Measurements from ENCODE around the gene TRMT1.

The TRMT1 gene

DNA sequence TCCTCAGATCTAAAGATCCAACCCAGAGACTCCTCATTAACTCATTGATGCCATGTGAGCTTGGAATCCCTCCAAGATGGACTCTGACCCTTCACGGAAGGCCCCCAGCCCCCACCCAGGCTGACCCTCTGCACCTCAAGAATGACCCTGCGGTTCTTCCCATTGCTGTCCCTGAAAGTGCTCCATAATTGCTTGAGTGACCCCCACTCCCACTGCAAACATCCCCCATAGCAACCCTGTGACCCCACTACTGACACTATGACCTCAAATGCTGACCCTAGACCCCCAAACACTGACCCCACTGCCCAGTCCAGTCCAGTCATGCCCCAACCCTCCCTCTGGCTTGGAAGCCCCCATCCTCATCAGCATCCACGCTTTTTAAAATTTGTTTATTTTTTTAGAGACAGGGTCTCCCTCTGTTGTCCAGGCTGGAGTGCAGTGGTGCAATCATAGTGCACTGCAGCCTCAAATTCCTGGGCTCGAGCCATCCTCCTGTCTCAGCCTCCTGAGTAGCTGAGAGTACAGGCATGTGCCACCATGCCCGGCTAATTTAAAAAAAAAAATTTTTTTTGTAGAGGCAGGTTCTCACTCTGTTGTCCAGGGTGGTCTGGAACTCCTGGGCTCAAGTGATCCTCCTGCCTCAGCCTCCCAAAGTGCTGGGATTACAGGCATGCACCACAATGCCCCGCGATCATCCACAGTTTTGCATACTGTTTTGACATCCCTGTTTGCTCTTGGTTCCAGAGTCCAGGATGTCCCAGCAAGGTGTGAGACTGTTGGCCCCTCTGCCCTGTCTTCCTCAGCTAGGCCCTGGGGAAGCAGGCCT, 14.7 kb downstream of the TRMT1 start:
- no peak for DNase-seq

DNA sequence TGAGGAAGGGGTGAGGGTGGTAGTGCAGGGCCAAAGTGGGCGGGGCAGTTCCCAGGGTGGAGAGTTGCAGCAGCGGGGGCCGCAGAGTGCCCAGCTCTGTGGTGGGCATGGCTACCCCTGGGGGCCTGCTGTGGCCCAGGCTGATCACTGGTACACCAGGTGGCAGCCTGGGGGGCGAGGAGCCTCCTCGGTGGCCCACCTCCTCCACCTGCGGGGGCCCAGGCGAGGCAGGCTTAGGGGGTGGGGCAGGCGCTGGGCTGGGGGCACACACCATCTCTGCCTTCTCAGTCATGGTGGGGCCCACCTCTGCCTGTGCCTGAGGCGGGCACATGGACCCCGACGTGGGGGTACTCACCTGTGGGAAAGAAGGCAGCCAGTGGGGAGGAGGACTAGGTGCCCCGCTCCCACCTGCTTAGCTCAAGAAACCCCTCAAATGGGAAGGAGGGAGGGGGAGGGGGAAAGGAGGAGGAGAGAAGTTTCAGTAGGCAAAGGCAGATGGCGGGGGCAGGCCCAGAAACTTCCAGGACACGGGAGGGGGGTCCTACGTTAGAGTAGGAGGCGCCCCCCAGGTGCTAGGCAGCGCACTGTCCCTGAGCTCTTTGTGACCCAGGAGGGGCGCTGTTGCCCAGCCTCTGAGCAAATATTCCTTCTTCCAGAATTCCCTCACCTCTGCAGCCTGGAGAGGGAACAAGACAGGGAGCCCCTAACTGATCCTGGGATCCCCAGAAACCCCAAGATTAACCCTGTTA, 15.5 kb downstream of the TRMT1 start:
- no peak for DNase-seq

DNA sequence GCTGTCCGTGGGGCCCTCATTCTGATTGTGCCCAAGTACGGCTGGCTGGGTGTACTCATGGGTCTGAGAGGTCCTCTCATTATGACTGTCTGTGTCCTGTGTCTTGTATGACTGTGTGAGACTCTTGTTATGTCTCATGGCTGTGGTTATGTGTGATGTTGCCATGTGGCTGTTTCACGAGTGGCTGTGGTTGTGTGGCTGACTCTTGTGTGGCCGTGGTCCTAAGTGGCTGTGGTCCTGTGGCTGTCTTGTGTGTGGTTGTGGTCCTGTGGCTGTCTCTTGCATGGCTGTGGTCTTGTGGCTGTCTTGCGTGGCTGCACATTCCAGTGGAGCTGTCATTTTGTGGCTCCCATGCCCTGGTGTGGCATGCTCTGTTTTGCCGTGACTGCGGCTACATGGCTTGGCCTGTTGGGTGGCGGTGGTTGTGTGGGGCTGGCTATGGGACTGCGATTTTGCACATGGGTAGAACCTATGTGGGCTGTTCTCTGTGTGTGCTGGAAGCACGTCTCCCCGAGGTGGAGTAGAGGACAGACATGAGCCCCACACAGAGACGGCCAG, 16.4 kb downstream of the TRMT1 start:
- DNase-seq: no peak

DNA sequence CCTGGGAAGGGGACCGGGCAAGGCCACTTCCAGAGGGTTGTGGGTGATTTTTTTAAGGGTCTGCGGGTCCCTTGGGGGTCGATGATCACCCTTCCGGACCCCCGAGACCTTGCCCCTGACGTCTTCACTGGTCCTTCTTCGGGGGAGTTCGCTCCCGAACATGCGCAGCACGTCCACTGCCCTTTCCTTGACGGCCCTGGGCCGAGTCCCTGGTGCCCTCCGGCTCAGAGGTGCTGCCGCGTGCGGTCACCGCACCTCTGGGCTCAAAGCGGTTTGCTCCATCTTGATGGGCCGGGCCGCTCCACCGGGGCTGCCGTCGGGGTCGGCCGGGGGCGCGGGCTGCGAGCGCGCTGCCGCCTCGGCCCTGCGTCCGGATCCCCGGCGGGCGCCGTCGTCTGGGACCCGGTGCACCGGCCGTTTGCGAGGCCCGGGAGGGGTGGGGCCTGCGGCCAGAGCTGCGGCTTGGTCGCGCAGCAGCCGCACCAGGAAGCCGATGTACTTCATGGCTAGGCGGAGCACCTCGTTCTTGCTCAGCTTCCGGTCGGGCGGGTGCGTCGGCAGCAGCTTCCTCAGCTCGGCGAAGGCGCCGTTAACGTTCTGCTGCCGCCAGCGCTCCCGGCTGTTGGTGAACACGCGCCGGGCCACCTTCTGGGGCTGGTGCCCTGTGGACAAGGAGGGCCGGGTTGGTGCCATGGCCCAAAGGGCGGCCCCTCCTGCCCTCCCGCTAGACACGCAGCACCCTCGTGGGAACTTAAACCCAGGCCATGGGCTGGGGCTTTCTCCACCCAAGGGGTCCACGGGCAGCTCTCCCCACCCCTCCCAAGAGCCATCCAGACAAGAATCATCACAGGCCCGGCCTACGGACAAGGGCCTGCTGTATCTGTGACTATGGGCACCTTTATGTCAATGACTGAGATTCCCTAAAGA, 17.2 kb downstream of the TRMT1 start:
- DNase-seq: no peak

DNA sequence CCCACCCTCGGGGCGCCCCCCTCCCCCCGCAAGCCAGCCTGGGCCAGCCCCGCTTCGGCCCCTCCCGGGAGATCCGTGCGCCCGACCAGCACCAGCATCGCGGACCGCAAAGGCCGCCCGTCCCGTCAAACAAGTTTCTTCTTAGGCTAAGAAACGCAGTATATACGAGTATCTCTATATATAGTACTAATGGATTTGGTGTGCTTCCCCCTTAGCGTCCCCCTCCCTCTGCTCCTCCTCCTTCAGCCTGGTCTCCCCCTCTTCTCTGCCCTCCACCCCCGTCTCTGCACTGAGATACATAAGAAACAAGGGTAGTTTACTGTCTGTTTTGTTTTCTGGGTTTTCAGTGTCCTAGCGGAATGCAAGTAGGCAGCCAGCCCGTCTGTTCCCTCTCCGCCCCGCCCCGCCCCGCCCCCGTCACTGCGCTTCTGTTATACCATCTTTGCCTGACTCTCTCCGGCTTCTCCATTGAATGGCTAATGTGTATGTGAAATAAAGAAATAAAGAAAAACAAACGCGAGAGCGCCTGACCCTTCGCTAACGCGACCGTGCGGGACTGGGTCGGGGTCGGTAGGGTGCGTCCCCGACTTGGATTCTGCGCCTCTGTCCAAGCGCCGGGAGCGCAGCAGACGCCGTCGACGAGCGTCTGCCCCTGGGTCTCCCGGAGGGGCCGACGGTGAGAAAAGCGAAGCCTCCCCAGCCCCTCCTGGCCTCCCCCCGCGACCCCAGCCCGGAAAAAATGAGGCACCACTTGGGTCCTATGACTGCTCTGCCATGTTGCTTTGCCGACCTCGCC, 18.1 kb downstream of the TRMT1 start:
- no peak for DNase-seq

DNA sequence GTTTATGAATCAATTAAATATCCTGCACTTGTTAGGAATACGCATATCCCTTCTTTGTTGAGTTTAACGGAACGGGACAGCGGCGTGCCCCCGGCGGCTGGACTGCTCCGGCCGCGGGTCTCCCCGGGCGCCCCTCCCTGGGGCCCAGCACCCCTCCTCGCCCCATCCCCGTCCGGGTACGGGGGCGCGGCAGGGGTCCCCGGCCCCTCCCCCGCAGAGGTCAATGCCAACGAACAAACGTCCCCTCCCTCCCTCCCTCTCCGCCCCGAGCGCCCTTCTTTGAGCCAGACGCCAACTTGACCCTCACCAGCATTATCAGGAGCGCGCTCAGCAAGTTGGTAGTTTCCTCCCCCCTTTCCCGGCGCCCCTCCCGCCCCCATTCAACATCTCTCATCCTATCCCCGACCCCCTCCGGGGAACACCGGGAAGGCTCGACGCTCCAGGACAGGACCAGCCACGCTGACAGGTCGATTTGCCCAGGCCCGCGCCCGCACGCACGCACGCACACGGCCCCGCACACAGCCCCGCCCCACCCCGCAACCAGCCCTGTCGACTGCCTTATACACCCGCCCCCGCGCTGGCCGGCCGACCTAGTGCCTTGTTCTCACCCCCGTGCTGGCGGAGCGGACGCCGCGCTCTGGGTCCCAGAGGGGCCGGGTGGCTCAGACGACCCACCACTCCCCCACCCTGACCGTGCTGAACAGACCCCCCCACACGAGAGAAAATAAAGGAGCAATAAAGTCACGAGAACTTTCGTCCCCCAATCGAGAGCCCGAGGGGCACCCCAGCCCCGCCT, 18.9 kb downstream of the TRMT1 start:
- no peak for DNase-seq

DNA sequence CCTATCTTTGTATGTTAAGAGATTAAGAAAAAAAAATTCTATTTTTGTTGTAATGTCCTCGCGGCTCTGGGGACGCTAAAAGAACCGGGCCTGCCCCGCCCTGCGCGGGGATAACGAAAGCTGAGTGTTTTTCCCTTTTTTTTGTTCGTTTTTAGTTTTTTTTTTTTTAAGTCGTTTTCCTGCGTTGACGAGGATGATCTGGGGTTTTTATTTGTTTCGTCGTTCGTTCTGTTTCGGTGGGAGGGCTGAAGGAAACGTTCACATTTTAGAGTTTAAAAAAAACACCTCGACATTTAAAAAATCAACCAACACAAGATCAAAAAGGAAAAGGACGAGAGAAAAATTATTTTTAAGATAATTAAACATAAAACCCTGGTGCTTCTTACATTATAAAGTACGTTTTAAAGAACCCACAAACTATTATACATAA, 19.5 kb downstream of the TRMT1 start:
- no peak for DNase-seq

DNA sequence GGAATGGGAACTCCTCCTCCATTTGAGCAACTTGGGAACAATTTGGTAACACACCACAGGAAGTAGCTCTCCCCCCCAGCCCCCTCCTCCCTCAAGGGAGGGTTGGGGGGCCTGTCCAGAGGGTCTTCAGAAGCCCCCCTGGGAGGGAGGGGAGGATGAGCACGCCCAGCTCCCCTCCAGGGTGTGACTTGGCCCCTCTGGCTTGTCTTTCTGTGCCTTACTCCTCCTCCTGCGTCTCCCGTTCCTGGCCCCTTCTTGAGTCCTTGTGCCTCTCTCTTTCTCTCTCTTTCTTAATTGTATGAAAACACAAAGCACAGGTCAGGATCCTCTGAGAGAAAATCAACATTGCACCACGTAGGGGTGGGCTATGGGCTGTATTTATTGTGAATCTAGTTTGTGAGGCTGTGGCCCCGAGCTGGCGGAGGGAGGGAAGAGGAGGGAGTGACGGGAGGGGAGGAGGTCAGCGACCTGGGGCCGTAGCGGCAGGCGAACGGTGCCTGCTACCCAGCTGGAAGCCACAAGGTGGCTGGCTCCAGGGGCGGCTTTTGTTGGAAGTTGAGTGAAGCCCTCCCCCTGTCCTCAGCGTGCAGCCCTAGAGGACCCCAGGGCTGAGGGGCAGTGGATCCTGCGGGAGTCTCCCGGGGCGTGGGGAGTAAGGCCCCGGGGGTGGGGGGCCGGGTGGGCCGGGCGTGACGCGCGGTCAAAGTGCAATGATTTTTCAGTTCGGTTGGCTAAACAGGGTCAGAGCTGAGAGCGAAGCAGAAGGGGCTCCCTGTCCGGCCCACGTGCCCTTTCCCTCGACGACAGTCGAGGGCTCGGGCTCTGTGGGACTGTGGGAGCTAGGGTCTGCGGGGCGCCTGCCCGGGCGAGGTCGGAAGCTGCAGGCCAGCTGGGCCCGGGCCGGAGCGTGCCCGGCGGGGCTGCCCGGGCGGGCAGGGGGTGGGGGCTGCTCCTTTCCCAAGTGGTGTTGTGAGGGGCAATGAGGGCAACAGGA, 20.3 kb downstream of the TRMT1 start:
- DNase-seq: no peak

DNA sequence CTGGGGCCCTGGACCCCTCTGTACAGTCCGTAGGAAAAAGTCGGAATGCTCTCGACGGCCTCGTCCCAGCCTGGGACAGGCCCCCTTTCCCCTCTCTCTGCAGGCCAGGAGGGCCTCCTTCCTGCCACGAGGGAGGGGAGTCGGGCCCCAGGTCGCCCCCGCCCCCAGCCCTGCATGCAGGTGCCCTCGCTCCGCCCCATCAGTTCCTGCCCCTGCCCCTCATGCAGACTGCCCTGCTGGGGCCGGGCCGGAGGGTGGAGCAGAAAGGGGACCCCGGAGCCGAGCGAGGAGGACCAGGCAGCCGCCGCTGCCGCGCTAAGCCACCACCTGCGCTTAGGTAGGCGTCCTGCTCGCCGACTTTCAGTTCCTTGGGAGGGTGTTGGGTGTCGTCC, 21.2 kb downstream of the TRMT1 start:
- no peak for DNase-seq

DNA sequence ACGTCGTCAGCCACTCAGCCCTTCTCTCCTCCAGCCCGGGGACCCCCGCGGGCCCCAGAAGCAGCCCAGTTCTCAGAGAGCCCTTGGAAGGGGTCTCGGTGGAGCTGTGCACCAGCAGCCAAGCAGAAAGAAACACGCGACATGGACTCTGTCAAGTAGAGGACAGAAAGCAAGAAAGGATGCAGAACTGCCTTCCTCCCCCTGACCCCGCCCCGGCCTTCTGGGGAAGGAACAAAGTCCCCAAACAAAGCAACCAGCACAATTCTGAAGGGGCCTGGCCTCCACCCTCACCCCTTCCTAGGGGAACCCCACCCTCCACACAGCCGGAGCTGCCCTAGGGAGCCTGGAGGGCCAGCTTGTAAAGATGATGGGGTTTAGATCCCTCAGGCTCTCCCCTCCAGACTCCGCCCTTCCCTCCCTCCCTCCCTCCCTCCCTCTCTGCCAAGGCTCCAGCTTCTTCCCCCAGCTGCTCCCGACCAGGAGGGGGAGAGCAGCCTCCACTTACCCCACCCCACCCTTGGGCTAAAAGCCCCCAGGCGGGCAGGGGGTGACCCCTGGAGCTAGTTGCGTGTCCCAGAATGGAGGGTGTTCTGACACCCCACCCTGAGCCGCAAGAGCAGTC, 21.7 kb downstream of the TRMT1 start:
- no peak for DNase-seq

DNA sequence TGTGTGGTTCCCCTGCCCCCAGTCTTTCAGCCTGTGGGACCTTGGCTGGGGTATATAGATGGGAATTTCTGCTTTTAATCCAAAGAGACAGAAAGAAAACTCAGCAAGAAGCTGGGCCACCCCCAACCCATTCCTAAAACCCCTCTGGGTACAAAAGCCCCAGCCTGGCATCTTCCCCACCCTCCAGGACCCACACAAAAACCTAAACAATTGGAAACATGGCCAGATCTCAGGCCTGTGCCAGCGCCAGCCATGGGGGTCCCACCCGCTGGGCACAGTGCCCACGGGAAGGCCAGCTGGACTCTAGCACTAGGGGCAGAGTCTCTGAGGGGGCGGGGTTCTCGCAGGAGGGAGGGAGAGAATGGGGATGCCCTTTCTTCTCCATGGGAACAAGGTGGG, 22.4 kb downstream of the TRMT1 start:
- no peak for DNase-seq

DNA sequence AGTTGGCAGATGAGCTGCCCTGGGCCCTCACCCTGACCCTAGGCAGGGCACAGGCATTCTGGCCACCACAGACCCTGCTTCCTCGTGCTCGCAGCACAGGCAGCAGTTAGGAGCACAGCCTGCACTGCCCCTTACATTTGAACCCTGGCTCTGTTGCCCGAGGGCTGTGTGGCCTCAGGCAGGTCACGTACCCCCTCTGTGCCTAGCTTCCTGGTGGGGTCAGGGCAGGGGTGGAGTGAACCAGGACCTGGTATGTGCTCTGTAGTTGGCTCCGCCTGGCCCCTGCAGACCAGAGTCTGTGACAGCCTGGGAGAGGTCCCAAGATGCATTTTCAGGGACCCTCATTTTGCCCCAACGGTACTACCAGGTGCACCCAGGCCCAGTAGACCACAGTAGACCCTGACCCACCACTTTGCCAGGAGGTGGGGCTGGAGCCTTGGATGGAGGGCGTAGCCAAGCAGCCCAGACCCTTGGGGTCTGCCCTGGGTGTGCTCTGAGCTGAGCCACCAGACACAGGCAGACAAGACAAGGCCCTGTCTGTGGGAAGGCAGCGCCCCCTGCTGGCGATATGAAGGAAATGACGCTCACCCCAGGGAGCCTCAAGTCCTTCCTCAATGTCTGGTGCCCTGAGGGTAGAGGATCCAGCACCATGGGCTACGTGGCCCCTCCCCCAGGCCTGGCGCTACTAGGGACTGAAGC, 23.0 kb downstream of the TRMT1 start:
- DNase-seq: peak; percentile 6

DNA sequence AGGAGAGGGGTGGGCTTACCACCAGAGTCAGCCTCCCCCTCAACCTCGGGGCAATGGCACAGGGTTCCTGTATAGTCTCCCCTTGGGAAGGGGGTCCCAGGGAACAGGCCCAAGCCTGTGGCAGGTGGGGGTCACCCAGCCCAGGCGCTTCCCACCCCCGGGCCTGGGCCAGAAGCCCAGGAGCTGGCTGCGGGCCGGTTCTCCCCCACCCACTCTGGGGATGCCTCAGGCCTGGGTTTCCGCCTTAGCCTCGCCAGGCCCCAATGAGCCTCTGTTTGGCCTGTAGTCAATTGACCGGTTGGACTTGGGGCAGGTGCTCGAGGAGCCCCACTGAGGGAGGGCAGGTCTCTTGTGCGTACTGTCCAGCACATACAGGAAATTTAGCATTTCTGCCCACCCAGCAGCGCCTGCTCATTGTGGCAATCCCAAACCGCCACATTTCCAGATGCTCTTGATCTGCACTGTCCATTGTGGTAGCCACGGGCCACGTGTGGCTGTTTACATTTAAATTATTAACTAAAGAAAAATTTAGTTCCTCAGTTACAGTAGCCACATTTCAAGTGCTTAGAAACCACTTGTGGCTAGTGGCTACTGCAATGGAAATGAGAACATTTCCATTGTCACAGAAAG, 23.8 kb downstream of the TRMT1 start:
- no peak for DNase-seq

DNA sequence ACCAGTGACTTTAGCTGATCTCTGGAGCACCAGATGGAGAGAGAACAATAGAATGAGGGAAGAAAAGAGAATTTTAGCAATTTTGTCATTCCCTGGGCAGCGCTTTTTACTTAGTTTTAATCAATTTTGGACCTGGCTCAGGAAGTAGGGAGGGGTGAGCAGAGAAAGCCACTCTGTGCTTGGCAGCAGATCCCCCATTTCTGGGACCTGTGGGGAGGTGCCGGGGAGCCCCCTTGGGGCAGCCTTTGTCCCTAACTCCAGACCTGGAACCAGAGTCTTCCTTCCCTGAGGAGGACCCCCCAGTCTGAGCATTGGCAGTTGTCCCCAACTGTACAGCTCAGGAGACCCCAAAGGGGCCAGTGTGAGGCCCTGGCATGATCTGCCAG, 24.4 kb downstream of the TRMT1 start:
- DNase-seq: no peak

DNA sequence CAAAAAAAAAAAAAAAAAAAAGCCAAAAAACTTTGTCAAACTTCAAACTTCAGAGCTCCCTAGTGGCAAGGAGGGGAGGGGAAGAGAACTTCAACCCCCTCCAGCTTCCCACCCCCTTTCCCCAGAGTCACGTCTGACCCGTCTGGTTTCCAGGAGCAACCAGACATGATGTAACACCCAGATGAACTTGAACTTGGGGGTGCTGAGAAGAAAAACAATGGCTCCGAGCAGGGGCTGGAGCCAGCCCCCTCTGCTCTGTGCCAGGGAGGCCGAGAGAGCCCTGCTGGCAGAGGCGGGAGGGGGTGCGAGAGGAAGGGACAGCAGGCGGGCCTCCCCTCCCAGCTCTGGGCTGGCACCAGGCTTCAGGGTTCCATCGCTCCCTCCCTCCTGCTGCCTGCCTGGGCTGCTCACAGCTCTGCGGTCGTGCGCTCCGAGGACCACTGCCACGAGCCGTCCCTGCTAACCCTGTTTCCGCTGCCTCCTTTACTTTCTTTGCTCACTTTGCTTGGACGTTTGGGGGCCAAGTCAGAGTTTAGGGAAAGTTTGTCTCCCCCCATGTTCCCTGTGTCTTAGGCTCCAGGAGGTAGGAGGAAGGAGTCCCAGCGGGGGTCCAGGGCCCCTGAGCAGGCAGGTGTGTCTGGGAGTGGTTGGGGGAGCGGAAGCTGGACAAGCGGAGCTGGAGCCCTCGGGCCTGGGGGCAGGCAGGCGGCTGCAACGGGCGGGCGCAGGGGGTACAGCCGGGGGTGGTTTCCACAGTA, 25.0 kb downstream of the TRMT1 start:
- DNase-seq: no peak

DNA sequence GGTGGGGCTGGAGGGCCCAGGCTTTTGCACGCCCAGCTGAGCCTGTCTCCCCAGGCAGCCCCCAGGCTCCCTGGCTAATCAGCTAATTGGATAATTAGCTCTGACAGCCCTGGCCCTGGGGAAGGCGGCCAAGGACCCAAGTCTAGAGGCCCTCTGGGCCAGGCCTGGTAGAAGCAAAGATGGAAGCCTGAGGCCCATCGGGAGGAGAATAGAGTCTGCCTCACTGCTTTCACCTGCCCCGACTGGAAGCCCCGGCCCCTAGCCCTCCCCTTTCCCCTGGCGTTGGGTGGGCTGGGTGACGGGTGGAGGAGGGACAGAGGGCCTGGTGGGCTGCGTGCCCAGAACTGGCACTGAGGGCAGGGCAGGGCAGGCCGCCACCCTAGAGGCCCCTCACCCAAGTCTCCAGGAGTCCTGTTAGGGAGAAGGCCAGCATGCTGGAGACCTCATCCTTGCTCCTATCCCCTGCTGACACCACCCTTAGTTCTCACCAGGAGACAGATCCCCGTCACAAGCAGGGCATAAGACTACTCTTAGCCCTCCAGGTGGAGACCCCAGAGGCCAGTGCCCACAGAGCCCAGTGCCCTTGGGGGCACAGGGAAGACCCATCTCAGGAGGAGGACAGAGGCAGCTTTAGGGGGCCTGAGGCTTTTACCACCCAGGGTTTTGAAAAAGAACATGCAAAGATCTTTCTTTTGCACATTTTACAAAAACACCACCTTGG, 25.9 kb downstream of the TRMT1 start:
- DNase-seq: no peak

Data from NCI-H187 treated with DMSO at 0.1 percent for 48 hours (cell line).